ENCODE results near the gene PRORP.
"Not testable (repeated sequence)": the region's sequence is repeated elsewhere in the genome, so short reads cannot be mapped to it uniquely, and the experiment has no call there.

Gene PRORP

GRCh38 chr14:35140718-35141581 is 18.6 kb downstream of the PRORP start:
- DNase-seq = no peak

GRCh38 chr14:35144029-35144428 is 21.7 kb downstream of the PRORP start:
- no peak for DNase-seq

GRCh38 chr14:35146711-35147149 is 24.4 kb downstream of the PRORP start:
- DNase-seq = no peak

- DNase-seq = no peak
Measured at GRCh38 chr14:35147186-35147585, 24.8 kb downstream of the PRORP start.

- no peak for DNase-seq
Measured at GRCh38 chr14:35147711-35148110, 25.4 kb downstream of the PRORP start.

GRCh38 chr14:35149239-35149638 is 26.9 kb downstream of the PRORP start:
- DNase-seq = no peak

- not testable (repeated sequence) for DNase-seq
Measured at GRCh38 chr14:35152531-35152930, 30.2 kb downstream of the PRORP start.

- DNase-seq = no peak
Measured at GRCh38 chr14:35154016-35154415, 31.7 kb downstream of the PRORP start.

- DNase-seq = no peak
Measured at GRCh38 chr14:35155962-35156361, 33.6 kb downstream of the PRORP start.

GRCh38 chr14:35158491-35158890 is 36.1 kb downstream of the PRORP start:
- DNase-seq = no peak

GRCh38 chr14:35158951-35159653 is 36.8 kb downstream of the PRORP start:
- DNase-seq = no peak

- no peak for DNase-seq
Measured at GRCh38 chr14:35159742-35160409, 37.5 kb downstream of the PRORP start.

GRCh38 chr14:35161231-35161630 is 38.9 kb downstream of the PRORP start:
- no peak for DNase-seq

- DNase-seq = no peak
Measured at GRCh38 chr14:35163384-35163783, 41.0 kb downstream of the PRORP start.

GRCh38 chr14:35164849-35165248 is 42.5 kb downstream of the PRORP start:
- no peak for DNase-seq

- DNase-seq = no peak
Measured at GRCh38 chr14:35167496-35167895, 45.1 kb downstream of the PRORP start.
